Transverse colon (tissue), 4 donors: ENCODE results near the gene MOB1B.

ENCODE experiments used
- POLR2AphosphoS5 ChIP-seq, 3 donors: sonication (generic); formaldehyde crosslinking; IDR thresholded peaks; one replicate each; pipeline ENCODE4 v1.6.1; 2016; ENCODE audit warnings: antibody characterized with exemption in 3 of 3
- TF ChIP-seq, protein P1 (sequence below), 5 experiments: fragments of 200-600 bp in 3 of 5; fragments of 450-650 bp in 2 of 5; sonication (generic) in 3 of 5; IDR thresholded peaks; 1 replicate in 2 of 5; 2 replicates in 3 of 5; pipeline ENCODE4 v1.5.1; 2016 to 2017; ENCODE audit warnings: antibody characterized with exemption in 5 of 5, inconsistent platforms in 3 of 5, mild to moderate bottlenecking in 2 of 5, moderate library complexity in 1 of 5

GRCh38 chr4:70902577-70903290 lies 565 bp downstream of the MOB1B start:
- TF ChIP-seq POLR2AphosphoS5 (IDR thresholded peaks at IDR 0.05) = no peak
- TF ChIP-seq, protein P1, sequence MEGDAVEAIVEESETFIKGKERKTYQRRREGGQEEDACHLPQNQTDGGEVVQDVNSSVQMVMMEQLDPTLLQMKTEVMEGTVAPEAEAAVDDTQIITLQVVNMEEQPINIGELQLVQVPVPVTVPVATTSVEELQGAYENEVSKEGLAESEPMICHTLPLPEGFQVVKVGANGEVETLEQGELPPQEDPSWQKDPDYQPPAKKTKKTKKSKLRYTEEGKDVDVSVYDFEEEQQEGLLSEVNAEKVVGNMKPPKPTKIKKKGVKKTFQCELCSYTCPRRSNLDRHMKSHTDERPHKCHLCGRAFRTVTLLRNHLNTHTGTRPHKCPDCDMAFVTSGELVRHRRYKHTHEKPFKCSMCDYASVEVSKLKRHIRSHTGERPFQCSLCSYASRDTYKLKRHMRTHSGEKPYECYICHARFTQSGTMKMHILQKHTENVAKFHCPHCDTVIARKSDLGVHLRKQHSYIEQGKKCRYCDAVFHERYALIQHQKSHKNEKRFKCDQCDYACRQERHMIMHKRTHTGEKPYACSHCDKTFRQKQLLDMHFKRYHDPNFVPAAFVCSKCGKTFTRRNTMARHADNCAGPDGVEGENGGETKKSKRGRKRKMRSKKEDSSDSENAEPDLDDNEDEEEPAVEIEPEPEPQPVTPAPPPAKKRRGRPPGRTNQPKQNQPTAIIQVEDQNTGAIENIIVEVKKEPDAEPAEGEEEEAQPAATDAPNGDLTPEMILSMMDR (IDR thresholded peaks at IDR 0.05) = no peak
